ENCODE results near the gene LIFR.

- TF ChIP-seq, protein P1, sequence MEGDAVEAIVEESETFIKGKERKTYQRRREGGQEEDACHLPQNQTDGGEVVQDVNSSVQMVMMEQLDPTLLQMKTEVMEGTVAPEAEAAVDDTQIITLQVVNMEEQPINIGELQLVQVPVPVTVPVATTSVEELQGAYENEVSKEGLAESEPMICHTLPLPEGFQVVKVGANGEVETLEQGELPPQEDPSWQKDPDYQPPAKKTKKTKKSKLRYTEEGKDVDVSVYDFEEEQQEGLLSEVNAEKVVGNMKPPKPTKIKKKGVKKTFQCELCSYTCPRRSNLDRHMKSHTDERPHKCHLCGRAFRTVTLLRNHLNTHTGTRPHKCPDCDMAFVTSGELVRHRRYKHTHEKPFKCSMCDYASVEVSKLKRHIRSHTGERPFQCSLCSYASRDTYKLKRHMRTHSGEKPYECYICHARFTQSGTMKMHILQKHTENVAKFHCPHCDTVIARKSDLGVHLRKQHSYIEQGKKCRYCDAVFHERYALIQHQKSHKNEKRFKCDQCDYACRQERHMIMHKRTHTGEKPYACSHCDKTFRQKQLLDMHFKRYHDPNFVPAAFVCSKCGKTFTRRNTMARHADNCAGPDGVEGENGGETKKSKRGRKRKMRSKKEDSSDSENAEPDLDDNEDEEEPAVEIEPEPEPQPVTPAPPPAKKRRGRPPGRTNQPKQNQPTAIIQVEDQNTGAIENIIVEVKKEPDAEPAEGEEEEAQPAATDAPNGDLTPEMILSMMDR (conservative IDR thresholded peaks at IDR 0.05 in 1 of 2, IDR thresholded peaks at IDR 0.05 in 1 of 2; ENCODE audit: low read depth in 1 of 2, low read length in 2 of 2): no peak
- TF ChIP-seq EZH2 (IDR thresholded peaks at IDR 0.05; ENCODE audit: low read length, missing control alignments): no peak
Measured at GRCh38 chr5:38509185-38509584, 47.3 kb downstream of the LIFR start.
